ENCODE measurements around the gene EVPL.

- TF ChIP-seq CTCF (IDR thresholded peaks at IDR 0.05; ENCODE audit: poor library complexity) (no peak), EZH2 (IDR thresholded peaks at IDR 0.05; ENCODE audit: borderline replicate concordance) (no peak)
Measured at GRCh38 chr17:76022973-76023899, 3.9 kb downstream of the EVPL start.
